Left hindlimb (tissue), 1 donor: Measurements from ENCODE around the gene CAB39L.

Experiments
- DNase-seq: peaks from one replicate; pipeline ENCODE4 v3.0.0-alpha.2; 2018

The CAB39L gene

DNA sequence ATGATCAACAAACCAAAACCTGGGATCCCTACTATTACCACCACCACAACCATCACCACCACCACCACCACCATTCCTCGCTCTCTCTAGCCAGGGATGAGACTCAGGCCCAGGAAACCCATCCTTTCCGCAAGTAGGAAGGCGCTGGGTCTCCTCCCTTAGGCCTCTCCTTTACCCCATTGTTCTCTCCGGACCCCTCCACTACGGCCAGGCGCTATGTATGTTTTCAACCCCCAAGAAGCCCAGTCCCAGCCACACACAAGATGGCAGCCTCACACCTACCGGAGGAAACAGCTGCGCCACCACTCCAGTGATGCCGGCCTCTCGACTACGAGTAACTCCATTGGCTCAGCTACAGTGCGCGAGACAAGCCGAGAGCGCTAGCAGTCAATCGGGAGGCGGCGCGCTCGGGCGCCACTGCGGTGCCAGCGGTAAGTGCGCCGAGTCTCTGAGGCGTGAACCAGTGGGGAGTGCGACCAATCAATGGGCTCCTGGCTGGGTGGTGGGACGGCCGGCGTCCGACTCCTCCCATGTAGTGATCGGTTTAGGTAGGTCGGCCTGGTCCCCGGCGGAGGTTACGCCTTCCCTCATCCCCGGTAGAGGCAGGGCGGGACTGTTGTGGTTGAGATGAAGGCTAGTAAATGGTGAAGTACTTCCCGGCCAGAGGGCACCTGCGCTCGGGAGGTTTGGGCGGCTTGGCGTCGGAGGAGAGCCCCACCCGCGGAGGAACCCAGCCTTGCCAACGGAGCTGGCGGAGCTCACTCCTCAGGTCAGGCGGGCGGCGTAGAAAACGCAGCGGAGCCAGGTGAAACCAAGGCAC is at the start of gene CAB39L, which contains the start of gene SETDB2:
CAB39L (minus strand) TSS at position 361 of the 820 bp plus-strand sequence. CDS start 61,154 bp downstream, outside the sequence.
SETDB2 (plus strand) TSS at position 571 of the 820 bp plus-strand sequence. CDS start 7,620 bp downstream, outside the sequence.
- DNase-seq: peak; percentile 99

DNA sequence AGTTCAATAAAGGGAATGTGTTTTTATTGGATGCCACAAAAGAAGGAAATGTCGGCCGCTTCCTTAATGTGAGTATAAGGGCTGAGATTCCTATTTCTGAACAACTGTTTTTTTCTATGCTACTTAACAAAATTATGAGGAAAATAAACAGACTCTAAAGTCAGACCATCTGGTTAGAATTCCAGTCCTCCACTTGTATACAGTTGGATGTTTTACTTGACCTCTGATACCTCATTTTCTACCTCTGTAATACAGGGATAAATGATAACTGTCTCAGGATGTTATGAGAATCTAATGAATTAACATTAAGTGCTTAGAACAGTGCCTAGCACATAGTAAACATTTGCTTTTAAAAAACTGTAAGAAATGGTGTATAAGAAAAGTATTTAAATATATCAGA is 44.7 kb upstream of the CAB39L start:
- no peak for DNase-seq

DNA sequence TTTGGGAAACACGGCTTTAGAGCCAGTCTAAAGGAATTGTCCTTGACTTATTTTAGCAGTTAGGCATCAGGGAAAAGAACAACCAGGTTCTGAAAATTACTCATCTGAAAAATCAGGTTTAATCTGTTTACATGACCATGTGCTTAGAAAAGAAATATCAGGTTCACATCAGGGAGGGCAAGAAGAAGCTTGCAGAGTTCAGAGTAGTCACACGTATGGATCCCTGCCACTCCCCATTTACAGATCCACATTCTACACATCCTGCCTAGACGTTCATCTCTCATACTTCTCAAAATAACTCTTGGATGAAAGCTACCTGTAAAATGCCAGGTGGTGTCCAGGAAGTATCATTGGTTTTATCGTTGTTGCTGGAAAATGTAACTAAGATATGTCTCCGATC is 37.9 kb upstream of the CAB39L start:
- no peak for DNase-seq

DNA sequence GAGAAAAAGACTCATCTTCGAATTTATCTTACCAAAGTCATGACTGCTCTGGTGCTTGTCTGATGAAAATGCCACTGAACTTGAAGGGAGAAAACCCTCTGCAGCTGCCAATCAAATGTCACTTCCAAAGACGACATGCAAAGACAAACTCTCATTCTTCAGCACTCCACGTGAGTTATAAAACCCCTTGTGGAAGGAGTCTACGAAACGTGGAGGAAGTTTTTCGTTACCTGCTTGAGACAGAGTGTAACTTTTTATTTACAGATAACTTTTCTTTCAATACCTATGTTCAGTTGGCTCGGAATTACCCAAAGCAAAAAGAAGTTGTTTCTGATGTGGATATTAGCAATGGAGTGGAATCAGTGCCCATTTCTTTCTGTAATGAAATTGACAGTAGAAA is 32.7 kb upstream of the CAB39L start:
- DNase-seq: no peak

DNA sequence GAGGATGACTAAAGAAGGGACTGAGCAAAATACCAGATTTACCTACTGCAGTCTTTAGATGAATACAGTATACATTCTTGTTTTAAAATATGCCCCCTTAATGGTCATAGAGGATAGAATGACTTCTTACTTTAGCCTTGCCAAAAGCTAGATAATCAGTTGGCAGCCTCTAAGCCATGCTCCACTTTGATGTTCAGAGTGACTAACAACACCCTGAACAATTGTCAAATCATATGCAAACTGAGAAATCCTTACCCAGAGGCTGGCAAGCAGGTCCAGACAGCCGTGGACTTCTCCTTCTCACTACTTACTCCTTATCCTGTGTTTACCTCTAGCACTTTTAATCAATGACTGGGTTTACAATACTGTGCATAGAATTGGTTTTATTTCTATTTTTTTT is 28.3 kb upstream of the CAB39L start:
- no peak for DNase-seq

DNA sequence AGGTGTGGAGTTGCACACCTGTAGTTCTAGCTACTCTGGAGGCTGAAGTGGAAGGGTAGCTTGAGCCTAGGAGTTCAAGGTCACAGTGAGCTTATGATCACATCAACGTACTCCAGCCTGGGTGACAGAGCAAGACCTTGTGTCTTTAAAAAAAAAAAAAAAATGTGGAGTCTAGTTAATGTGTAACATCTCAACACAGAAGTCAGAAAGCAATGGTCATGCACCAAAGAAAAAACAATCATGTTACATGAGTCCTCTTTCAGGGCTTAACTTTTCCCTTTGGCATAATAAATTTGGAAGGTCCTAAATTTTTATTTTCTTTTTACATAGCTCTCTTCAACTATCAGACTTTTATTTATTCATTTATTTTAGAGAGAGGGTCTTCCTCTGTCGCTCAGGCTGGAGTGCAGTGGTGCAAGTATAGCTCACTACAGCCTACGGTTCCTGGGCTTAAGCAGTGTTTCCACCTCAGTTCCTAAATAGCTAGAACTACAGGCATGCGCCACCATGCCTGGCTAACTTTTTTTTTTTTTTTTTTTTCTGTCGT is 22.5 kb upstream of the CAB39L start:
- no peak for DNase-seq

DNA sequence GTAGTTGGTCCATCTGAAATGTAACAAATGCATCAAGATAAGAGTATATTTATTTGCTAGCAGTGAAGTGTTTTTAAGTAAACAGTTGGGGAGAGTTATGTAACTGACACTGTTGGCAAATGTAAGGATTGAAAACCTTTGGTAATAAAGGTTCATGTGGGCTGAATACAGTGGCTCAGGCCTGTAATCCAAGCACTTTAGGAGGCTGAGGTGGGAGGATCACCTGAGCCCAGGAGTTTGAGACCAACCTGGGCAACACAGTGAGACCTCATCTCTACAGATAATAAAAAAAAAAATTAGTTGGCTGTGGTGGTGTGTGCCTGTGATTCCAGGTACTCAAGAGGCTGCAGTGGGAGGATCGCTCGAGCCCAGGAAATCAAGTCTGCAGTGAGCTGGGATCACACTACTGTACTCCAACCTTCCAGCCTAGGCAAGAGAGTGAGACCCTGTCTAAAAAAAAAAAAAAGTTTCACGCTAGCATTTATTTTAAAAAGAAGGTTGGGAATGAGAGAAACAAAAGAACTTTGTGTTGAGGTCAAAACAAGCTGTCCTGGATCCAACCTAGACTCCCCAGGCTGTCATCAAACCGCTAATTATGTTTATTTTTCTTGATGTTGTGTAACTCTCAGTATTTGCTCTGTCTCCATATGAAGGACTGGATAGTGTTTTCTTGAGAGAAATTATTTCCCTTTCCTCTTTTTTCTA is 20.9 kb upstream of the CAB39L start:
- DNase-seq: no peak

DNA sequence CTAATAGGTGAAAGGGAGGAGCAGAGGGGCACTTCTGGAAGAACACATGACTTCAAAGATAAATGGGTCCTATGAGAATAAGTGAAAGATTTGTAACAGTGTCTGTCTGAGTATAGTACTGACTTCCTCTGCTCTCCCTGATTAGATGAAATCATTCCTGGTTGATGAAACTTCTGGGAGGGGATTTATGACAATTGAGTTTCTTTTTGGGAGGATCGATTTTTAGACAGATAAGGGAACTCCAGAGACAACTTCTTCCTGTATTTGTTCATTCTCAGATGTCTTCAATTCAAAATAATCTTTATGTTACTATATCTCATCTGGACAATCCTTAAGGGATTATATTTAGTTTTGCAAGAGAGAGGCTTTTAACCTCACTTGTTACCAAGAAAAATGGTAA is 20.2 kb upstream of the CAB39L start:
- no peak for DNase-seq

DNA sequence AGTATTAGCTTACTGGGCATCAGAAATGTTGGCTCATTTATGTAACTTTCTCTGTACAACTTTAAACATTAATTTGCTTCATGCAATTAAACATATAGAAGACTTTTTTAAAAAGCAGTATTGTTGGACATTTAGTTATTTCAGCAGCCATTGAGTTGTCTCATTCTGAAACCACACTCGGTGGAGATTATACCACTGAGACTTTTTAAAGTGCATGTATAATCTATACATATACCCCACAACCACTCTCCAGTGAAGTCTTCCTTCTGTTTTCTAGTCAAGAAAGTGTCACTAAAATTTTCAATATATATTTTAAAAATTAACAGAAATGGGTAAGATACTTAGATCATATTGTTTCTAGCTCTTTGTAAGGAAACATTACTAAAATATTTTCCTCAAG is 15.7 kb upstream of the CAB39L start:
- DNase-seq: no peak

DNA sequence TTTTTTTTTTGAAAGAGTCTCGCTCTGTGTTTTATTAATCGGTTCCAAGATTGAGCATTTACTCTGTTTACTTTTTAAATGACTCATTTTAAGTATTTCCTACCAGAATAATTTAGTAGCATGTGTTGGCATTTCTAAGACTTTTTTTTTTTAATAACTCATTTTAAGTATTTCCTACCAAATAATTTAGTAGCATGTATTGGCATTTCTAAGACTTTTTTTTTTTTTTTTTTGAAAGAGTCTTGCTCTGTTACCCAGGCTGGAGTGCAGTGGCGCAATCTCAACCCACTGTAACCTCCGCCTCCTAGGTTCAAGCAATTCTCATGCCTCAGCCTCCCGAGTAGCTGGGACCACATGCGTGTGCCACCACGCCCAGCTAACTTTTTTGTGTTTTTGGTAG is 13.4 kb upstream of the CAB39L start:
- no peak for DNase-seq

DNA sequence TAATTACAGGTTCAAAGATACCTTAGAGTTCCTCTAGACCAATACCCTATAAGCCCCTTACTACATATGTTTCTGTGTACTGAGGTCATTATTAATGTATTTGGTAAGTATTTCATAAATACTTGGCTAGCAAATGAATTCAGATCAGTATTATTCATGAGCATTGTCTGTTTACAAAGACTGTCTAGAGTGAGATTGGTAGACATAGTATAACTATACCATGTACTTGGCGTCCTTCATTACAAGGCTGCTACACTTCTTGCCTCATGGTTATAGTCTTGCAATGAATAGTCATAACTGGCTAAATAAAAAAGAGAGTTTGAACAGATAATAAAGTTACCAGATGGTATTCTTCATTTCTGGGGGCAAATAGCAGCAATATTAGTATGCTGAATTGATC is 12.3 kb upstream of the CAB39L start:
- DNase-seq: no peak

DNA sequence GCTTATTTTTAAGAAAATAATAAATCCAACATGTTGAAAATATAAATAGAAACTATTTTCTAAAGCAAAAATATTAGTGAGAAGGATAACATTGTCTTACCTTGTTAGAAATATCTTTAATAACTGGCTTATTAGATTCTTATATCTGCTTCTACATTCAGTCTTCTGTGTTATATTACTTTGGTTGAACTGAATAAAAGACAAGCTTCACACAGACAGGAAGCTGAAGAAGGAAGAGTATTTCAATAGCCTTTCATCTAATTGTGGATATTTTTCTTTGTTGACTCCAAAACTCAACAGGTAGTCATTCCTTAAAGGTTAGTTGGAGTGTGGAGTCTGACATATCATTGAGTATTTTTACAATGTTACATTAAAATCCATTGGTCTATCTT is 11.1 kb upstream of the CAB39L start:
- no peak for DNase-seq

DNA sequence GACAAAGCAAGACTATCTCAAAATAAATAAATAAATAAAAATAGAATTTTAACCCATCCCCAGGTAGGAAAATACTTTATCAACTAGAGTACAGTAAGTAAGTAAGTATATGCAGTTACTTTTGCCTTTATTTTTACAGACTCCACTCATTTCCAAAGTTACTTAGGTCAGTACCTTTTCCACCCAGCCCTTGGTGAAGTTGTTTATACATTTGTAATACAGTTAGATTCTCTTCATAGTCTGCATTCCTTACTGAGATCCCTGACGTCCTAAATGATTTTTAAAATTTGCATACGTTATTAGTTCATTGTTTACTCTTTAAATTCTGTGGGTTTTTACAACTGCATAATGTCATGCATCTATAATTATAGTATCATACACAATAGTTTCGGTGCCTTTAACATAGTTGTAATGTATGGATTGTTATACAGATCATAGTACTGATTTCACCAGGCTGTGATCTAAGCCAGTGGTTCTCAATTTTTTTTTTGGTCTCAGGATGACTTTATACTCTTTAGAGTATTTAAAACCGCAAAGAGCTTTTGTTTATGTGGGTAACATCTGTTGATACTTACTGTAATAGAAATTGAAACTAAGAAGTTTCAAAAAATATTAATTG is 10.6 kb upstream of the CAB39L start:
- no peak for DNase-seq

DNA sequence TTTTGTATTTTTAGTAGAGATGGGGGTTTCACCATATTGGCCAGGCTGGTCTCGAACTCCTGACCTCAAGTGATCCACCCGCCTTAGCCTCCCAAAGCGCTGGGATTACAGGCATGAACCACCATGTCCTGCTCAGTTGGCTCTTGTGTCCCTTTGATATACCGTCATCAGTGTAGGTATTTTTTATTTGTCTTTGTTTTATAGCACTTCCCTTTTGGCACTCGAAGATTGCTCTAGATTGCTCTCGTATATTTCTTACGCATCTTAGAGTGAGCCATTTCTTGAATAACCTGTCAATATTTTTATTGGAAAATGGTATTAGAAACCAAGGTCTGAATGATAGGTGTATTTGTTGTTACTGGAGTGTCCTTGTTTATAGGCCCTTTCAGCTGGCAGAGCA is 9.6 kb upstream of the CAB39L start:
- DNase-seq: no peak

DNA sequence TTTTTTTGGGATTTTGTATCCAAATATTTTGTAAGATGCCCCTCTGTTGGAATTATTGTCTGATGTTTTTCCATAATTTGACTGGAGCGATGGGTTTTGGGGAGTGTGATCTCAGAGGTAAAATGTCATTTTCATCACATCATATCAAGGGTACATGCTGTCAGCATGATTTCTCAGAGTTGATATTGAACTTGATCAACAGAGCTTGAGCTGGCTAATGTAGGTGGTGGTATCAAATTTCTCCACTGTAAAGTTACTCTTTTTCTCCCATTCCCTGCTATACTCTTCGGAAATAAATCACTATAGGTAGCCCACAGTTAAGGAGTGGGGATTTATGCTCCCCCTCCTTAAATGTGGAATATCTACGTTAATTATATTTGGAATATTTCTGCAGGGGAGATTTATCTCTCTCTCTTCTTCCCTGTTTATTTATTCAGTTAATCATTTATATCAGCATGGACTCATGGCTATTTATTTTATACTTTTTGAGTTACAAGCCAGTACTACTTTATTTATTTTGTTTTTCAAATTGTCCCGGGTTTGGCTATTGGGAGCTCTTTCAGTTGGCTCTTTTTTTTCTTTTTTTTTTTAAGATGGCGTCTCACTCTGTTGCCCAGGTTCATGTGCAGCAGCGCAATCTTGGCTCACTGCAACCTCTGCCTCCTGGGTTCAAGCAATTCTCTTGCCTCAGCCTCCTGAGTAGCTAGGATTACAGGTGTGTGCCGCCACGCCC is 9.0 kb upstream of the CAB39L start:
- DNase-seq: no peak

DNA sequence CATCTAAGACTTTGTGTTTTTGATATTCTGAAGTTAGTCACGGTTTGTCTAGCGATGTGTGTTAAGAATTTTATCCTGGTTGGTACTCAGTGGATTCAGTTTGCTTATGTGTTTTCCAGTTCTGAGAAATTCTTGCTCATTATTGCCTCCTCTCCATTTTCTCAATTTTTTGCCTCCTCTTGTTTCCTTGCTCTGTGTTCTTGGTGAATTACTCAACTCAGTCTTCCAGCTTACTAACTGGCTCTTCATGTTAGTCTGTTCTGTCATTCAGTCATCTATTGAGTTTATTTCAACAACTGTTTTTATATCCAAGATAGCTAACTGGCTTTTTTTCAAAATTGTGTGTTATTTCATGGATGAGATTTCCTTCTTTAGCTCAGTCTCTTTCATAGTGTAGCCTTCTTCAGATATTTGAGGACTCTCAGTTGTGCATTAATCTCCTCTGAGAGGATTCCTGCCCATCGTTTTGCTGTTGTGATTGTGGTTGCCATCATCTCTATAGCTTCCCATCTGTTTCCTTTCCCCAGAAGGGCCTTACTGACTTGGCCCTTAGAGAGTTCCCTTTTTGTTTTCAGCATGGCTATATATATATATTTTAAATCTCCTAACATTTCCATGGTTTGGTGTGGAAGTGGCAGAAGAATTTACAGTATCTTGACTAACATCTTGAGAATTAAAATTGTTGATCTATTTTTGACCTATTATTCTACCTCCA is 6.4 kb upstream of the CAB39L start:
- DNase-seq: no peak

DNA sequence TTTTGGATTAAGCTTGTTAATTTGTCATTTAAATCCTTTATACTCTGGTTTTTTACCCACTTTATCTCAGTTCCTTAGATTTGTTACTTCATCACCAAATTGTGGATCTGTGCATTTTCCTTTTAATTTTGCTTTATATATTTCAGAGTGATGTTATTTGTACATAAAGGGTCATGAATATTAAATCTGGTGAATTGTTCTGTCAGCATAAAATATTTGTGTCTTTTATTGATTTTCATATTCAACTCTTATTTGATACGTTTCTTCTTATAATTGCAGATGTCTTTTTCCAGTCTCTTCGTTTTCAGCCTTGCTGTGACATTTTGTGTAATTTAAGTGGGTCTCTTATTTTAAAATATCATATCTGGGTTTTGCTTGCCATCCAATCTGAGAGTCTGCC is 4.9 kb upstream of the CAB39L start:
- no peak for DNase-seq

DNA sequence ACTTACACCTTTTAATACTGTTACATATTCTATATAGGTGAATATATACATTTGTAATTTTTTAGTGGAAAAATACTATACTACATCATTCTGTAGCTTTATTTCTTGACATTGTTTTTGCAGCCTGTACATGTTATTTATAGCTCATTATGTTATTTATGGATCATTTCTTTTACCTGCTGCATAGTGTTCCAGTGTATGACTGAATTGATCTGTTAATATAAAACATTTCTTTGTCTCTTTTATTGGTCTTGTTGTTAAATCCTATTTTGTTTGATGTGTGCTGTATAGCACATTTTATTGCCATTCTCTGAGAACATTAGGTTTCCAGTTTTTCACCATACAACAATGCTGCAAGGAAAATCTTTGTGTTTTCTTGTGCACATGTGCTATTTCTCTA is 2.6 kb upstream of the CAB39L start:
- DNase-seq: no peak

DNA sequence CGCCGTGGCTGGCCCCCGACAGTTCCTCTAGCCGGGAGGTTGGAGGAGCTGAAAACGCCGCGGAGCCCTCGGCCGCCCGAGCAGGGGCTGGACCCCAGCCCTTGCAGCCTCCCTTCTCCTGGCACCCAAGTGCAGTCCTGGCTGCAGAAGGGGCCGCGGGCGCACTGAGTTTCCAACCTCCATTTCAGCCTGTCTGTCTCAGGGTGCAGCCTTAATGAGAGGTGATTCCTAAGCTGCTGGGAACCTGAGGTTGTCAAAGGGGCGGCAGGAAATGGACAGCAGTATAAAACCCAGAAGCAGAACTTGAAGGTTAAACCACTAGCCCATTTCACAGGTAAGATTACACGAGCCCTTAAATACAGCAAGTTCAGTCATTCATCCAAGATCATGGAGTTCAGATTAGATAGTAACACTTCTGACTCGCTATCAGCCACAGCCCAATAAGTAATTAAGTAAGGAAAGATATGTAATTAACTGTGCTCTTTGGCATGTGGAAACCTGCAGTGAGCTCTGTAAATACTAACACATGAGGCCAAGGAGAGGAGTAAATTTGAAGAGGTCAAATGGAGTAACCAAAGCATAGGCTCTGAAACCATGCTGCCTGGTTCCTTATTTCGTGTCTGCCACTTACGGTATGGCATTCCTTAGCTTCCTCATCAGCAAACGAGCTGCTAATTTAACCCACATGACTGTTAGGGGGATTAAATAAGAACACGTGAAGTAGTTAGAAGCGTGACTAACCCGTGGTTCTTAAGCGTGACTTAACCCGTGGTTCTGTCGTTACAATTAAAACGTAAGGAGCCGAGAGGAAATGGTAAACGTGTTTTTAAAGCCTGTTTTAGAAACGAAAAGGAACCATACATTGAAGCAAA is 896 bp upstream of the CAB39L start:
- DNase-seq: no peak

DNA sequence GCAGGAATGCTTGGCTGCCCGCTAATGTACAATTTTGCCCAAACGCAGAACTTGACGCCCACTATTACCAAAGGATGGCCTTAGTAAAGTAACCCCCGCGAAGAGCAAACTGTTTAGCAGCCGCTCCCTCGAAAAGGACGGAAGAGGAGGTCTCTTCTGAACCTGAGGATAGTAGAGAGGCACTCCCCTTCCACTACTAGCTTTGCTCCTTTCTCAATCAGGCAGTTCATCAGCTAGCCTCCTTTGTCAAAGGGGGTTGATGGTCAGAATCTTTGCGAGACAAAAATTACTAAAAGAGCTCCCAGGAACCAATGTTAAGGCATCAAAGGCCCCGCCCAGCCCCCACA is 534 bp downstream of the CAB39L start:
- no peak for DNase-seq

DNA sequence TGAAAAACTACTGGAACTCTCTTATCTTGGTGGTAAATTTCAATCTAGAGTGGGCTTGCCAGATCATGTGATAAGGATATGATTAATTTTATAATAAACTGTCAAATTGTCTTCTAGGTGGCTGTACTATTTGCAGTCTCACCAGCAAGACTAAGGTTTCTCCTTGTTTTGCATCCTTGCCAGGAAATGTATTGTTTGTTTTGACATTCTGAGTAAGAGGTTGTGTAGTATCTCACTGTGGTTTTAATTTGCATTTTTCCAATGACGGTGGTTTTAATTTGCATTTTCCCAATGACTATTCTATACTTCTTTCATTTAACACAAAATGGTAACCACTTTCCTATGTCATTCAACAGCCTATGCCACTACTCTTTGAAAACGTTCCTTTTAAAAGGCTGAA is 2.0 kb downstream of the CAB39L start:
- no peak for DNase-seq
